GM18505 (cell line): ENCODE measurements around the gene LSAMP.

Source experiments
- ATAC-seq: cut with Tn5 transposase; IDR thresholded peaks from one replicate; pipeline ENCODE4 v1.9.1; 2021; ENCODE audit not compliant: unreplicated experiment
- POLR2A ChIP-seq: IDR thresholded peaks from 4 replicates; pipeline ENCODE4 v1.6.1; 2011; ENCODE audit warnings: borderline replicate concordance; ENCODE audit not compliant: insufficient read depth, insufficient read length; ENCODE audit errors: extremely low read depth

Gene LSAMP

DNA sequence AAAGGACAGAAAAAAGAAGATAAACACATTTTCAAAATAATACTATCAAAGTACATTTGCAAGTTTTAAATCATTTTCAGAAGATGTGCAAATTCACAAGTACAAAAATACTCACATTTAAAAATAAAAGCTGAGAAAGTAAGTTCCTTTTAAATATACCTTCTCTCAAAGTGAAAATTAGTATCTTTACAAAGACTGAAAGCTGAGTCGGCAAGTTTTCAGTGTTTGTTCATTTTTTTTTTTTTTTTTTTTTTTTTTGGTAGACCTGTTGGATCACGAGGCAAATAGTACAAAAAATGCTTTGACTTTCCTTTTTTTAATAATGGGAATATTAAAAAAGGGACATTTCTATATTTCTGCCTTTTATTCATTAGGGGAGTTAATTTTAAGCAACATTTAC lies 317.8 kb downstream of the LSAMP start:
- TF ChIP-seq POLR2A: no peak
- no peak for ATAC-seq

DNA sequence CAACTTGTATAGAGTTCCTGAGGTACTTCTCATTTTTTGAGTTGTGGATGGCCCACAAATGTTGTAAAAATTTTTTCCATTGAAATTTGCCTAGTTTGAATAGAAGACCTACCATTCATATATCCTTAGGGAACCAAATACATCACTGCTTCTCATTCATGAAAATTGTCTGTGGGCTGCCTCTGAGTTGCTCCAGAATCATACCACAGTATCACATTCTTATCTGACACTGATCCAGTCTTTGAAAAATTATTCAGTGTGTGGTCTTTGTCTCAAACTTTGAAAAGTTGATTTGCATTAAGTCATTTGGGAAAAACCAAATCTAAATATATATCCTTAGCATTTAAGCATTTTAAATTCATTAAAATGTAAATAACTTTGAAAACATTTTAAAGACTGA lies 321.1 kb downstream of the LSAMP start:
- no peak for TF ChIP-seq POLR2A
- ATAC-seq: no peak

DNA sequence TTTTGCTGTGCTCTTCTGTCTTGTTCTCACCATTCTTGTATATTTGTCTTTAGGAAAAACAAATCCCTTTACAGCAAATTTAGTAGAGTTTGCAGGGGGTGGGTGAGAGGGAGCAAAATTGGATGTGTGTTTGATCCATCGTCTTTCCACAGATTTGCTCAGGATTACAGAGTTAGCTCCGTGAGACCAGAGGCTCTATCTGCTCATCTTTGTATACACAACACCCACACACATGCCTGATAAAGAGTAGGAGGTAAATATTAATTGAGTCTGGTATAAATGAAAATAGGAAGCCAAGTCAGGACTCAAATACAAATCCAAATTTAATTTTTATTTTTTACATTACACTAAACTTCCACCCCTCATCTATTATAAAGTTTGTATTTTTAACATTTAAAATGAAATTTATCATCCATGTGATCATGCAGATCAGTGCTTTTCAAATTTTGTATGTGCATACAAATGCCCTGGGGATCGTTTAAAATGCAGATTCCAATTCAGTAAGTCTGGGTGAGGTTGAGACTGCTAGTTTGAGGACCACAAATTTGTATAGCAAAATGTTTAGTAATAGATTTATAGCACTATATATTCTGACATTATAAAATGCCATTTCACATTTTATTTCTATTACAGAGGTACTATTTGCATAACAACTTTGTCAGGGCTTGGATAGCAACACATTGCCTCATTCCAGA lies 326.7 kb downstream of the LSAMP start:
- ATAC-seq: no peak
- no peak for TF ChIP-seq POLR2A

DNA sequence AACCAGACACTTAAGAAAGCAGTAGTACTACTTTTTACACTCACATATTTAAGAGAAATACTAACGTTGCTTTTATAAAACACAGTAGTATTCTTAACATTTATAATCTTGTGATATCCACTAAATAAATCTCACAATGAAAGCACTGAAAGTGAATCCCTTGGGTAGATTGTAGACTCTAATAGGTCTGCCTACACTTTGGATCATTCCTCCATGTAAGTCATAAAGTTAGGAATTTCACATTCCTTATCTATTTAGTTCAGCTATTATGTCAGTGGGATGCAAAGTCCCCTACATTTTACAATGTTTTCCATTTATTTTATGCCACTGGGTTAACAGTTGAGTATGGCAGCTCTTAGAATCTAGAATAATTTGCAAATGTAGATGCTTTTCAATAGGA lies 330.7 kb downstream of the LSAMP start:
- ATAC-seq: no peak

DNA sequence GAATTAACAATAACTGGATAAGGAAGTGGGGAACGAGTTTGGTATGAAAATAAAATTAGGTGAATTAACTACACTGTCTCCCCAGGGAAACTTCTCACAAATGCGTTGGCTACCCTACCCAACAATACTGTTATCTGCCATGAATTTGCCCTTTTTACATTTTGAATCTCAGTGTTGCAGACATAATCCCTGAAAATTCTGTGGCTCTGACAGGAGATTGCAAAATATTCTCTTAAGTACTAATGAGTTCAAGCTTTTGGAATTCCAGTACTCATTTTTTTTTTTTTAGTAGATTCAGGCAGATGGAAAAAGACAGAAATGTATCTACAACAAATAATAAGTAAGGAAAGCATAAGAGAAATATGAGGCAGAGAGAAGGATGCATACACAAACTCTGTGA lies 332.6 kb downstream of the LSAMP start:
- TF ChIP-seq POLR2A: no peak
- no peak for ATAC-seq

More for the DNA sequence above, 330.7 kb downstream of the LSAMP start:
- TF ChIP-seq POLR2A: no peak

DNA sequence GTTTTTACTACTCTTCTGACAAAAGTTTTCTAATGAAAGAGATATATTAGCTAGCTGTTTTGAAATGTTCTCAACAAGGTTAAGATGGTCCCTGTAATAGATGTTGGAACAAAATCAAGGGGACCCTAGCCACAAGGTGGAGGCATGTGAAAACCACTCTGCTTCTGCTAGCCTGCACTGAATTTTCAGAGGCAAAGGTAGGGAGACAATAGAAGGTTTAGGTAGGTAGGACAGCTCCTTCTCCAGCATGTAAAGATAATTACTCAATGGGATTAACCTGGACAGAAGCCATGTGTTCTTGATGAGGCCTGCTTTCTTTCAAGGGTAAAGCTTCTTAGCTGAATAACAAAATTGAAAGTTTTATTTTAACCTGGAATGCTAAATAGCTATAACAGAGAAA lies 333.5 kb downstream of the LSAMP start:
- ATAC-seq: no peak
- TF ChIP-seq POLR2A: no peak

DNA sequence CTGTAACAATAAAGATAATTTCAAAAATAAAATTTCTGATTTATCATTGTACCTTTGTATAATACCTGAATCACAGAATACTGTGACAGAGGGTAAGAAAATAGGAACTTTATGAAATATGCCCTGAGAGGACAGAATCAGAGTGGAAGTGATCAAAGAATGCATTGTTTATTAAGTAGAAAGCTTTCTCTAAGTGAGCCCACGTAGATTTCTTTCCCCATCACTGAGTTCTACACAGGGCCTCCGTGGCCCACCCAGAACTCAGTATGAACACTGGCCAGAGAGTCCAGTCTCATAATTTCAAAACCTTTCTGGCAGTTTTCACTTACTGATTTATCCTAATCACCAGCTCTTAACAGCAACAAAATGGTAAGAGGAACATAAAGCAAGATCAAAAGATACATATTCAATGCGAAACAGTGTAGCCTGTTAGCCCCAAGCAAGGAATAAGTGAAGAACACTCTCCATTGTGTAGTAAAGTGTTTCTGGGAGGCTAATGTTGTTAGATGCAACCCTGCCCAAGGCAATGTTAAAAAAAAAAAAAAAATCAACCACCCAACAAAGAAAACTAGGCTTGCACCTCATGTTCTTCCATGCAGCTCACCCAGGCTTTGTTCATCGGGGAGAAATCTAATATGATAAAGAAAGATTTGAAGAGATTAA lies 341.3 kb downstream of the LSAMP start:
- ATAC-seq: no peak
- no peak for TF ChIP-seq POLR2A

DNA sequence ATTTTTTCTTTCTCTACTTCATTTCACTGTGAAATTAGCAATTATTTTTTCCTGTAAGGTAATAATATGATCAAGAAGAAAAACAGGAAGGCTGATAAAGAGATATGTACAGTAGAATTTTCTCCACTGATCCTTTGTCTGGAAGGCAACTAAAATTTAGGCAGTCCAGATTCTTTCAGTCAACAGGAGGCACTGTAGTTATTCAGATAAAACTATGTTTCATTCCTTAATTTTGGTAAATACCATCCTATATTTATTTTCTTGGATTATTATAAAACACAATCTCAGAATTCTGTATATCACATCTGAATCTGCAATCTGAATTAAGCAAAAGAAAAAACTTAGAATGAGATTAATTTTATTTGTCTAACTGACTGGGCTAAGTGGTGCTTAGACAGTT lies 343.2 kb downstream of the LSAMP start:
- TF ChIP-seq POLR2A: no peak
- ATAC-seq: no peak

DNA sequence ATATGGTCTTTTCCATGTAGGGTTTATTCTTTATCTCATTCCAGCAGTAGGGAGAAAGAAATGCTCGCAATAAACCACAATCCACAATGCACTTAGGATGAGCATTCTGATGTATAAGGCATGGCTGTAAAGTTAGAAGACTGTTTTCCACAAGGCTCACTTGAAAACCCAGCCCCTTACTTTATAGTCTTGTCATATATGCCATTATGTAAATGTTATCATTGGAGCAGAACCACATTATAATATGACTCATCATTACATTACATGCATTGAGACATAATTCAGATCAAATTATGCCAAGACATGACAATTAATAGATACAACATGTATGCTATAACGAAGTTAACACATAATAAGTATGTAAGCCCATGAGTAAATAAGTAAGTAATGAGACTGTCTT lies 348.1 kb downstream of the LSAMP start:
- no peak for TF ChIP-seq POLR2A
- no peak for ATAC-seq

DNA sequence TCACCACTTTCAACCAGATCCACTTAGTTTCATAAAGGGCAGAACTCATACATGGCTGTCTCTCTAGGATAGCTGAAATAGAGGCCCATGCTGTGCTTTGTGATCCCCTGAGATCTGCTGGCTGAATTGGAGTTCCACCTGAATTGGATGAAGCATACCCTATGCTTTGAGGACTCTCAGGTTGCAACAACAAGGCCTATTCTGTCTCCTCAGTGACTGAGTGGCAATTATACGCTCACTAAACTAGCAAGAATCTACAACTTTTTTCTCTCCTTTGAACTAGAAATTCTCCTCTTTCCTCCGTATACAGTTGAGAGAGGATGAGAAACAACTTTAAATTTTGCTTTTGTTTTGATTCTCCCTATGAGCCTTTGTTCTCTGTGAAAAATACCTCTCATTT lies 348.7 kb downstream of the LSAMP start:
- no peak for TF ChIP-seq POLR2A
- ATAC-seq: no peak

DNA sequence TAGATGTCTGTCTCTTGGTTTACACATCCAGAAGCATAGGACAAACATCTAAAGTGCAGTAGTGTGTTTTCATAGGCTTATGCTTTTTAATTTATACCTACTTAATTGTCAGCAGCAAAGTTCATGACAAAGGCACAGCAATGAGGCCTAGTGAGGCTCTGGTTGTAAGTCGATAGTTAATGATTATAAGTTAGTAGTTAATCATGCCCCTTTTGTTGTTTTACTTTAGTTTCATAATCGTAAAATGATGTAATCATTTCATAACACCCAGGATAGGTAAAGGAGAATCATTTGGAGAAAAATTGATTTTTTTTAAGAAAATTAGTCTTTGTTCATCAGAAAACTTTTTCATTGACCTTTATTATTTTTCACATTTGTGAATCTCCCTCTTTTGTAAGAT lies 351.9 kb downstream of the LSAMP start:
- no peak for ATAC-seq
- TF ChIP-seq POLR2A: no peak

DNA sequence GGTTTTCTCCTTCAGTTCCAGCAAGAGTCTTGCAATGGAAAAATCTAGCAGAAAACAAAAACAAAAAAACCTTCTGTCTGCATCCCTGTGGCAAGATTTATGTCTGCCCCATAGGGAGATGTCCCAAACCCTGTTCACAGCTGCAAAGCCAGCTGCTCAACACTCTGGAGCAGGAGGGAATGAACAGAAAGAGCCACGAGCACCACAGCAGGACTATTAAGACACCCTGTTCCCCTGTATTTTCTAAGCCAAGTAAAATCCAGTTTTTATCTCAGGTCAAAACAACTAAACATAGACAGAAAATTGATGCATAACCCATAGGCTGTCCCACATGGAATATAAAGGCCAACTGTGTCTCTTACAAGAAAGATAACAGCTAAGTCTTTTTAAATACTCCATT lies 357.9 kb downstream of the LSAMP start:
- no peak for ATAC-seq
- TF ChIP-seq POLR2A: no peak

DNA sequence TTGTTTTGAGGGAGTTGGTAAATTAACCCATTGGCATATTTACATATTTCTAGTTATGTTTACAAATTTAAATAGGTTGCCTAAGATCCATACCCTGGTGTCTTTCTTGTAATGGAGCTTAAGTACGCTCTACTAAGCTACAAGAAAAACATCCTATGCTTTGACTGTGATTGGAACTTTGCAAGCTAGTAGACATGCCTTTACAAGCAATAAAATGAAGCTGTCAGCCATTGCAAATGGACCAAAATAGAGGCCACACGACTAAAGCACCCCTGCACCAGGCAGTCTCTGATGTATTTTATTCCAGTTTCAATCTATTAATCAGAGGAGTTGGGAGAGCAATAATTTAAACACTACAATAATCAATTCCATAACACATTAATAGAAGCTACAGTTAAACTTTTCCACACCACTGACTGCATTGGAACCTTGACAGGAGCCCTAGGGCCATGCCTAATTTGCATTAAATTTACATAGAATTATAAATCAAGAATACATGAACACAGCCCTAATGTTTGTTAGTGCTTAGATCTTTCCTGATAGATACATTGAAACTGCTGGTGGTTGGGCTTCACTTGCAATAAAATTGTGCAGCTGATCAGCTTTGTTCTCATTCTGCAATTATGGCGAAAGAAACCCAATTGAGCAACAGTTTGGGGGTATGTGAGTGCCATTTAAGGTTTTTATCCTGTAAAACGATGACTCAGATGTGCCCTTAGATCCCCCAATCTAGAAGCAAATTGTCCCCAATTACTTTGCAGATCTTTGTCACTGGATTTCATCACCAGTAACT lies 360.1 kb downstream of the LSAMP start:
- no peak for TF ChIP-seq POLR2A
- ATAC-seq: no peak

DNA sequence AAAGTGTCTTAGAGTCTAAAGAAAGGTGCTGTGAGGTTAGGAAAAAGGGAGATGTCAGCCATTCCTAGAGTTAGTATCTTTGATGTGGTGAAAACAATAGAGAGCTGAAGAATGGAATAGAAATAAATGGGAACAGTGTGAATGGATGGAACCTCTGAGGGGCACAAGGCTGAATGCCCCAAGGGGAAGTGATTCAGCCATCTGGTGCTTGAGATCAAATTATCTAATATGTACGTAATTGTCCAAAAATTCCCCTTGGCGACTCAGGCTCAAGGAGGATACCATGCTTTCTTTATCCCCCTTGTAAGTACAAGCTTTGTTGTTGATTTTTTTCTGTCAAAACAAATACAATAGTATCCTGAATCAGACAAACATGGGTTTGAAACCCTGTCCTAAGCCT lies 361.6 kb downstream of the LSAMP start:
- no peak for TF ChIP-seq POLR2A
- ATAC-seq: no peak

DNA sequence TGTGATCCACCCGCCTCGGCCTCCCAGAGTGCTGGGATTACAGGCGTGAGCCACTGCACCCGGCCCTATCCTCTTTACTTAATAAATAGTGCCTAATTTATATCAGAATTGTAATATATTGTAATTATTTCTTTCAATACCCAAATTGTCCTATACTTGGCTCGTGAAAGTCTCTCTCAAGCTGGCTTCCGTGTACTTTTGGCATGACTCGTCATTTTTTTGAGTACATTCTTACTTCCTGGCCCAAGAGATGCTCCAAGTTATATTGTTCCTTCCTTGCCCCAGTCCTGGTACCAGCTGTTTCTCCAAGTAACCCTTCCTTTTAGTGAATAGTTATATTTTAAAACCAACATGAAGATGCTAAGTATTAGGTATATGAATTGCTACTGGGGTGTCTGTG lies 366.7 kb downstream of the LSAMP start:
- TF ChIP-seq POLR2A: no peak
- no peak for ATAC-seq

DNA sequence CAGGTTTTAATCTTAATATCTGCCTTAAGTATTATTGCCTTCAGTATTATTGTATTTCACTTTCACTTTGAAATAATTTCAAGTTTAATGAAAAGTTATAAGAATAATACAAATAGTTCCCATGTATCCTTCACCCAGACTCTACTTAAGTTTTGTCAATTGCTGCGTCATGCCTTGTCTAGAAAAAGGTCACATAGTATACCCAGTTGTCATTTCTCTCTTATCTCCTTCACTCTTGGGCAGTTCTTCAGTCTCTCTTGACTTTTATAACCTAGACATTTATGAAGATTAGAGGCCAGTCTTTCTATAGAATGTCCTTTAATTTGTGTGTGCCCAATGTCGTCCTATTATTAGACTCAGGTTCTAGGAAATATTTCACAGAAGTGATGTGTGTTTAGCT lies 367.7 kb downstream of the LSAMP start:
- no peak for ATAC-seq
- TF ChIP-seq POLR2A: no peak
